ENCODE measurements around the gene LGALS16.

The LGALS16 gene

GRCh38 chr19:39709026-39709872, 53.5 kb downstream of the LGALS16 start:
- DNase-seq (ENCODE audit: low read depth) = no peak
- no peak overlapping the region for H3K4me3 ChIP-seq (ENCODE audit: low read depth, low read length)
- no peak for TF ChIP-seq CTCF (IDR thresholded peaks at IDR 0.05; ENCODE audit: control insufficient read depth, extremely low read depth, insufficient read depth)

All from LNCaP clone FGC (cell line).